Astrocyte (in vitro differentiated cells and primary cell): ENCODE measurements around the gene PTPRN2.

ENCODE experiments used
- CTCF ChIP-seq: IDR thresholded peaks from 2 replicates; pipeline ENCODE4 v1.5.1; 2011; ENCODE audit warnings: low read depth, mild to moderate bottlenecking, inconsistent platforms, low read length, moderate library complexity; ENCODE audit not compliant: insufficient read depth
- EZH2 ChIP-seq: IDR thresholded peaks from 2 replicates; pipeline ENCODE4 v1.6.1; 2012; ENCODE audit warnings: mild to moderate bottlenecking, low read length, inconsistent platforms; ENCODE audit not compliant: insufficient read depth

GRCh38 chr7:158192956-158193355, 394.7 kb downstream of the PTPRN2 start:
- no peak for TF ChIP-seq CTCF
- no peak for TF ChIP-seq EZH2
